Measurements from ENCODE around the gene INAFM1.
A peak's percentile ranks its signal among the peaks of the same experiment; 100 is the strongest.

Gene INAFM1

DNA sequence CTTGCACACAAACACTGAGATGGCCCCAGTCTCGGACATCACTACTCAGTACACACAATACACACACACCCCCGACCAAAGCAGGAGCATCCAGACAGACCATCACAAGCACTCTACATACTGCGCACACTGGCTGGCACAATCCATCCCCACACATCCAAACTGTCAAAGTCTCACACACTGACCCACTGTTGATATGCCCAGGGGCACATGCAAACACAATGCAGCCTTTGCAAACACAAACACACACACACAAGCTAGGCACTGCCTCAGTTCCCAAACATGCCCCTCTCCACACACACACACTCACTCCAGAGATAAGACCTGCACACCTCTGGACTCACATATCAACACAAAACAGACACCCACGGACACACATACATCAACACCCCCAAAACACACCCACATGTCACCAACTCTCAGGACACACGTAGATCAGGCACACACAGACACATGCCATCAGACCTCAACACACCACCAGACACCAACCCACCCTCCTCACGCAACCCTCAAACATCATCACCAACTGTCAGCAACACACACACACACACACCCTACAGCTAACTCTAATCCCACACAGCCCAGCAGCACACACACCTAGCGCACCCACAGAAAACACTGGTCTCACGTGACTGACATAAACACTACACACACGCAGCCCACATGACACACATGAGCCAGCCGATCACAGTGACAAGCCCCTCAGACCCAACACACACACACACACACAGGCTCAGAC lies 45.6 kb upstream of the INAFM1 start:
- no peak for DNase-seq (ENCODE audit: low spot score)
- TF ChIP-seq, protein P1, sequence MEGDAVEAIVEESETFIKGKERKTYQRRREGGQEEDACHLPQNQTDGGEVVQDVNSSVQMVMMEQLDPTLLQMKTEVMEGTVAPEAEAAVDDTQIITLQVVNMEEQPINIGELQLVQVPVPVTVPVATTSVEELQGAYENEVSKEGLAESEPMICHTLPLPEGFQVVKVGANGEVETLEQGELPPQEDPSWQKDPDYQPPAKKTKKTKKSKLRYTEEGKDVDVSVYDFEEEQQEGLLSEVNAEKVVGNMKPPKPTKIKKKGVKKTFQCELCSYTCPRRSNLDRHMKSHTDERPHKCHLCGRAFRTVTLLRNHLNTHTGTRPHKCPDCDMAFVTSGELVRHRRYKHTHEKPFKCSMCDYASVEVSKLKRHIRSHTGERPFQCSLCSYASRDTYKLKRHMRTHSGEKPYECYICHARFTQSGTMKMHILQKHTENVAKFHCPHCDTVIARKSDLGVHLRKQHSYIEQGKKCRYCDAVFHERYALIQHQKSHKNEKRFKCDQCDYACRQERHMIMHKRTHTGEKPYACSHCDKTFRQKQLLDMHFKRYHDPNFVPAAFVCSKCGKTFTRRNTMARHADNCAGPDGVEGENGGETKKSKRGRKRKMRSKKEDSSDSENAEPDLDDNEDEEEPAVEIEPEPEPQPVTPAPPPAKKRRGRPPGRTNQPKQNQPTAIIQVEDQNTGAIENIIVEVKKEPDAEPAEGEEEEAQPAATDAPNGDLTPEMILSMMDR (IDR thresholded peaks at IDR 0.05; ENCODE audit: extremely low read depth, missing control alignments), result no peak

DNA sequence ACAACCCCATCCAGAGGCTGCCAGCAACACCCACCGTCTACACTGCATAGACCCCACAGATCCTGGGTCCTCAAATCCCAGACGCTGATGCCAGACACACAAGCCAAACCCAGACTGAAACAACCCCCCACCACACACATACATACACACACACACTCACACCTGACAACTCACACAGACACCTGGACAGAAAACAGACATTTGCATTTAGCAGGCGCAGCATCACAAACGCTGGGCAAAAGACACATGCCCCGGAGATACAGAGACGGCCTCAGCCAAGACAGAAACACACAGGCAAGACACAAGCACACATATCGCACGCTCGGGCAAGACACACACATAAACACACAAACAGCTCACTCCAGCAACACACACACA lies 45.0 kb upstream of the INAFM1 start:
- TF ChIP-seq, protein P1 (IDR thresholded peaks at IDR 0.05; ENCODE audit: extremely low read depth, missing control alignments), result no peak
- no peak for DNase-seq (ENCODE audit: low spot score)

DNA sequence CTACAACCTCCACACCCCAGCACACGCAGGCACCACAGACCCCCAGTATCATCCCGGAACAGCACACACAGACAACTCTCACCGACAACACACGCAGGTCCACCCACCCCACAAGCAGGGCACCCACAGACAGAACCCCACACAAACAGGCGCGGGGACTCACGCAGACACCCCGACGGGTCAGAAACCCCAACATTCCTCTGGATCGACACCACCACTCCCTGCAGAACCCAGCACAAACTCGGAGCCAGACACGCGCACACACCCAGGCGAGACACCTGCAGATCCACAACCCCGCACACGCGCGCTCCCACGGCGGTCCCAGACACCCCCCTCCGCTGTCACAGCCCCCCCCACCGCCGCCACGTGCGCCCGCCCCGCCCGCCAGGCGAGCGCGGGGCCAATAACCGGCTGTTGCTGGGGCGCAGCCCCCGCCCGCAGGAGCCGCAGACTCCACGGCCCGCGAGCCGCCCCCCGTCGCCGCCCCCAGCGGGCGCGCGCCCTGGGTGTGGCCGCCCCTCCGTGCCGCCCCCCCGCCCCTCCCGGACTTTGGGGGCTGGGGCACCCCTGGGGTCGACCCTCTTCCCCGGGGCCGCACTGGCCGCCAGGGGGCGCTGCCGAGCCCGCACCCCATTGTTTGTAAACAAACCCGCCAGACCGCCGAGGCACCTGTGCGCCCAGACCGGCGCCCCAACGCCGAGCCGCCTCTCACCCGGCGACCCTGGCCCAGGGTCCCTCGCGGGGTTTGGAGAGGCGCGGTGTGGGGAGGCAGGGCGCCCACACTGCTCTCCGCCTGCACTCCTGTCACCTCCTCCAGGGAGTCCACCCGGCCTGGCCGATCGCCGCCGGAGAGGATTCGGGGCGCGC lies 44.4 kb upstream of the INAFM1 start:
- DNase-seq (ENCODE audit: low spot score), result peak; percentile 88
- TF ChIP-seq, protein P1 (IDR thresholded peaks at IDR 0.05; ENCODE audit: extremely low read depth, missing control alignments), result peak; percentile 77

DNA sequence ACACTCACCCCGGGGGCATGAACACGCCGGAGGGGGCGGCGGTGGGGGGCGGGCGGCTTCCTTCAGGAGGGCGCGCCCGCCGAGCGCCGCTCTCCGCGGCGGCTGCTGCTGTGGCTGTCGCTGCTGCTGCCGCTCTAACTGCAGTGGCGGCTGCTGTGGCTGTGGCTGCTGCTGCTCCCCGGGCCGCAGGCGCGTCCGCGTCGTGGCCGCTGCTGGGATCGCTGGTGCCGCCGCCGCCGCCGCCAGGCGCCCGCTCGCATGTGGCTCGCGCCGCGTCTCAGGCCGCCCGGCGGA lies 43.8 kb upstream of the INAFM1 start, which contains the start of gene BBC3:
Gene BBC3, minus strand, starts transcription at position 279 of the 294 bp plus-strand sequence. CDS start 2,768 bp downstream, outside the sequence.
- no peak for DNase-seq (ENCODE audit: low spot score)
- TF ChIP-seq, protein P1 (IDR thresholded peaks at IDR 0.05; ENCODE audit: extremely low read depth, missing control alignments), result no peak

DNA sequence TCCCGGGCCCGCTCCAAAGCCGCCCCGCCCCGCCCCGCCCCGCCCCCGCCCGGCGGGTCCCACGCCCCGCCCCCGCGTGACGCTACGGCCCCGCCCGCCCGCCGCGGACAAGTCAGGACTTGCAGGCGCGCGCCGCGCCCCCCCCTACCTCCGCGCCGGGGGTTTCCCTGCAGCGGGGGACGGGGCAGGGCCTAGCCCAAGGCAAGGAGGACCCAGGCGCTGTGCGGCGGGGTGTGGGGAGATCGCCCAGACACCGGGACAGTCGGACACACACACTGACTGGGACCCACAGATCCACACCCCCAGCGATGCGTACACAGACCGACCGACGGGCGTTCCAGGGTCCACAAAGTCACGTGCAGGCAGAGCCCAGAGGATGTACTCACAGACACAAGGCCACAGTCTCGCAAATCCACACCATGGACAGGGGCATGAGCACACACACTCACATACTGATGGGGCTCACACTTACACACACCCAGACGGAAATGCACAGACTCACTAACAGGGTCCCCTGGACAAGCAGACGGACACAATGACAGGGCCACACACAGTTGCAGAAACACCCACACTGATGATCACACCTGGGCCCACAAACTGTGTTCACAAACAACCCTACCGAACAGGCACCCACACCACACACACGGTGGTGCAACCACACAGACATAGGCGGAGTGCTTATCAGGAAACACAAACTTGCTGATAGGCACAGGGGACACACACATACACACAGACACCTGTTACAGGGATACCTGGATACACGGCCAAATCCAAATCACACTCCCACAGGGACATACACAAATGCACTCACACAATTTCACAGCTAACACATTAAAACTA lies 43.2 kb upstream of the INAFM1 start:
- DNase-seq (ENCODE audit: low spot score), result peak; percentile 93
- TF ChIP-seq, protein P1 (IDR thresholded peaks at IDR 0.05; ENCODE audit: extremely low read depth, missing control alignments), result no peak

DNA sequence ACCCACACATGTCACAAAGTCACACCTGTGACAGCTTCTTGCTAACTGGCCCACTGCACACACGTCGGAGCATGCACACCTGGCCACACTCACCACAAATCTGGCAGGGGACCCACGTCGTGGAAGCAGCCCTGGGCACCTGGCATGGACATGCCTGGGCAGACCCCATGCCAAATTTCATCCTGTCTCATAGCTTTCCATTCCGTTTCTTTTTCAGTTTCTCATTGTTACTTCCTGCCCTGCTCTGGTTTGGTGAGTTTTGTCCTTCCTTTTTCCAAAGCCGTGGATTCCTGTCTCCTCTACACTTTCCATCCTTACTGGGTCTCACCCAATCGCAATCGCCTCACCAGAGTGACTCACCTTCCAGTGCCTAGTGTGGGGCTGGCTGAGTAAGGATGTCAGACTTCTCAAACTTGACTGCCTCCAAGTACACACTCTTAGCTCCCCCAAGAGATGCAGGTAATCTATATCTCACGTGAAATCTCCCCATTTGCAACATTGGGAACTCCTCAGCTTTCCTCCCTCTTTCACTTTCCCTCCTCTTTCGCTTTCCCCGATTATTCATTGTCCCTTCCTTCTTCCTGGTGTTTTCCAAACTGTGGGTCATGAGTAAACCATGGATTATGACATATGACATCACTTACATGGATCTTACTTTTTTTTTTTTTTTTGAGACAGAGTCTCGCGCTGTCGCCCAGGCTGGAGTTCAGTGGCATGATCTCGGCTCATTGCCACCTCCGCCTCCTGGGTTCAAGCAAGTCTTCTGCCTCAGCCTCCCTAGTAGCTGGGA lies 42.1 kb upstream of the INAFM1 start:
- no peak for DNase-seq (ENCODE audit: low spot score)

More for the DNA sequence above, 42.1 kb upstream of the INAFM1 start:
- TF ChIP-seq, protein P1 (IDR thresholded peaks at IDR 0.05; ENCODE audit: extremely low read depth, missing control alignments), result no peak
